Activated CD8-positive, alpha-beta memory T cell treated with anti-CD3 and anti-CD28 coated beads, Interleukin-2, amount 50 U/mL, for 1 hour (primary cell): ENCODE data around the gene RANBP3.

ENCODE experiments used
- DNase-seq: peaks from one replicate; pipeline ENCODE4 v3.0.0-alpha.2; 2020; ENCODE audit errors: extremely low read depth

RANBP3 gene

DNA sequence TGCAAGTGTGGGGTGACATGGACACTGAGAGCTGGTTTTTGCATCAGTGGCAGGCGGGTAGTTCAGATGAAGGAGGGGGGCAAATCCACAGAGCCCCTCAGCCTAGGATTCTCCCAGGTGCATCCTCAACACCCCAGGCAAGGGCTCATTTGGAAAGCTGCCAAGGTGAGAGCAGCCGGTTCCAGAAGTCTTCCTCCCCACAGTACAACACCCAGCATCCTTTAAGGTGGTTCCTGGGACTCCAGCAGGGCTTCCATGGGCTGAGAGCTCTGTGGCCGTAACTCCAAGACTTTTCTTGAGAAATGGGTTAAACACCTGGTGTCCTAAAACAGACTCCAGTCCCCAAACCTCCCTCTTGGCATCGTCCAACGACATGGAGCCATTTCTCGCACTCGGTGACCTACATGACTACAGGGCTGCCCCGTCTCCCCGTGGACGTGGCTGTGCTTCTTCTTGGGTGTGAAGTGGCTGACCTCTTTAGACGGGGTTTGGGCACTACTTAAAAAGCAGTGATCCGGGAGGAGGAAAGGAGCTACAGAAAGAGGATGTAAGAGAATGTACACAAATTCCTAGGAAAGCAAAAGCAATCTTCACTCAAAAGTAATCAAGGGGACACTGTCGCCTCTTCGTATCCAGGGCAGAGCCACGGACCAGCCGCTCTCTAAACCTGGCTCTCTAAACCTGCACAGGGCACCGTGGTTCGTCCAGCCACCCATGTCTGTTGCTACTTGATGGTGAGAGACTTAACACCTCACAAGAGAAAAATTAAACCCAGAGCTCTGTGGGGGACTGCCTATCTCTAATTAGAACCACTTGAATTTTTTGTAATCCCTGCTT is 25.5 kb downstream of the RANBP3 start:
- no peak for DNase-seq

DNA sequence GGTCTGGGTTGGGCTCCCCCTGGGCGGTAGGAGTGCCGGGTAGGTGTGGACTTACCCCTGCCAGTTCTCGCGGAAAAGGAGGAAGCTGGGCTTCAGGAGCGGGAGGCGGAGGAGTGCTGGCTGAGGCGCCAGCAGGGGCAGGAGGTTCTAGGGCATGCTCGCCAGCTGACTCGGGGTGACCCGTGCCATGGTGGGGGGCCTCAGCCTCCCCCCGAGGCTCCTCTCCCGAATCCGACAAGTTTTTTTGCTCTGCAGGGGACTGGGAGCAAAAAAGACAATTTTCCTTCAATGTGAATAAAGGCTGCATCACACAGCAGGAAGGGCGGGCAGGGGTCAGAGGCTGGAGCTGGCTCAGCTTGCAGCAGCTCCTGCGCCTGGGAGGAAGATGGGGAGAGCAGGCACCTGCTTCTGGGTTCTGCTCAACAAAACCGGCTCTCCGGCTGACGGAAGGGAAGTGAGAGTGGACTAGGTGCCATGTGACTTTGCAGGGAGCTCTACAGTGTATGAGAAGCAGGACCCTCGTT is 26.5 kb downstream of the RANBP3 start:
- no peak for DNase-seq

DNA sequence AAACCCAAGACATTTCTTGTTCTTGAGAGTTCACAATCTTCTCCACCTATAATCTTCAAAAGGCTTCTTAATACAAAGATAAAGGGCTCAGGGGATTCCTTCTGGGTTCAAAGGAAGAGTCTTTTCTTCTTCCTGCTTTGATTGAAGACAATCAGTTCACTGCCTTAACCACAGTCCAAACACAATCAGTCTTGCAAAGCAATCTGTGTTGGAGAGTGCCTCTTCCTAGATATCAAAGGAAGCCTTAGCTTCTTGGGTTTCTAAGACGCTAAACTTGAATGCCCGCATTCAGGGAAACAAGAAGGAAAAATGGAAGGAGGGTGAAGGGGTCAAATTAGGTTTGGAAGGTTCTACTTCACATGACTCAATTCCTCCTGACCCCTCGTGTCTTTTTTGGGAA is 27.2 kb downstream of the RANBP3 start:
- no peak for DNase-seq

DNA sequence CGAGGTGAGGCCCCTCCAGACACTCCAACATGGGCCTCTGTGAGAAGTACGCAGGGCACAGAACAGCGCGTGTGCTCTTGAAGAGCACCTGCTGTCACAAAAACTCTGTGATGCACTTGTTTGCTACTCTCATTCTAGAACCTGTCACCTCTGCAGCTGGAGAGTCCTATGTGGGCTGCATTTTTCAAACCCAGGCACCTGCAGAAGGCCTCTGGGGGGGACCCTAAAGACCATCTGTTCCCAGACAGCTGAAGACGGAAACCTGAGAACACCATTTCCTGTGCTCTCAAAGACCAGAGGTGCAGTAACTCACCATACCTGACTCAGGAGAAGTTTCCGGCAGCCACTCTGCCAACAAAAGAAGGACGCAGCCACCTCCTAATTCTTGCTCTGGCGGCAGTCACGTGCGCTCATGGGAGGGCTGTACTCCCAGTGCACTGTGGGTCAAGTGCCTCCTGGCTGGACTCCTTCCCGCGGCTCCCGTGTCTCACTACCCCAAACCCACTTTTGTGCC is 28.1 kb downstream of the RANBP3 start:
- no peak for DNase-seq

DNA sequence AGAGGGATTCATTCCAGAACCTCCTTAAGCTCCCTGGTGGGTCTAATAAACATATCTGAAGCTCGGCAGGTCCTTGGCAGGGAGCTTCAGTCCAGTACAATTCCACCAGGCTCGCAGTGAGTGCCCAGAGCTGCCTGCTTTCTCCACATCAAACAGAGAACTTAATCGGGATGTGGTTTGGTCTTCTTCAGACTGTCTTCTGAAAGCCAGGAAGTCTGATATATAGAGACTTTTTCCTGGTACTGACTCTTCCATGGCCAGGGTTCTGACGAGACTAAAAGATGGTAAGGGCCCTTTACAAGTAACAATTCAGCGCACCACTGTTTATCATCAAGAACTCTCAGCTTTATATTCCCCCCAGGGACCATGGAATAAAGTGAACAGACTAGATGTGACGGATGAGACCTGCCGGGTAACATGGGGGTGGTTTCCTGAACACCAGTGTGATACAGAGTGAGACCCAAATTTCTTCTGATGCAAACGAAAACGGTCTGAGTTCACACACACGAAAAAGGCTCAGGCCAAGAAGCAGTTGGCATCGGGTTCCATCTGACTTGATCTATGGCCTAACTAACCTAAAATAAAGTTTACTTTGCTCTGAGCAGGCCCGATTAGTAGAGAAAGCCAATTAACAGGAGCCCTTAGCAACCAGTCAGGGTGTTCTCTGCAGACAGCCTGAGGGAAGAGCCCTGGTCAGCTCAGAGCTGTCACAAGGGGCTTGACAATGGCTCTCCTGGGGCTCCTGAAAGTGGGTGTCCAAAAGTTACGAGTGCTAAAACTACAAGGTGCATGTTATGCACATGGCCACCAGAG is 29.0 kb downstream of the RANBP3 start:
- DNase-seq = no peak

DNA sequence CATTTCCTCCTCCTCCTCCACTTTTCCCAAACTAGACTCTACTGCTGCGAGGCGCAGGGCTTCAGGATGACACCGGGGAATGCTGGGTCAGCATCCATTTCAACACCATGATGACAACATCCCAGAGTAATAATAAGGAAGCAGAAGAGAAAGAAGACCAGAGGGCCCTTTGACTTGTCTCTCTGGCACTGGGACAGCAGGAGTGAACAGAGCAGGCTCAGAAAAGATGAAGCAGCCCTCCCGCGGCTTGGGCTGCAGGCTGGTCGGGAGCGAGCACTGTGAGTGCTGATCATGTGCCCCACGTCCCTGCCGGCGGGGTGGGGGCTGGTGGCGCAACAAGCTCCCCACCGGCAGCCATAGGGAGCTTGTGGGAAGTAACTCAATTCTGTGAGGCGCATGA is 30.5 kb downstream of the RANBP3 start:
- no peak for DNase-seq

DNA sequence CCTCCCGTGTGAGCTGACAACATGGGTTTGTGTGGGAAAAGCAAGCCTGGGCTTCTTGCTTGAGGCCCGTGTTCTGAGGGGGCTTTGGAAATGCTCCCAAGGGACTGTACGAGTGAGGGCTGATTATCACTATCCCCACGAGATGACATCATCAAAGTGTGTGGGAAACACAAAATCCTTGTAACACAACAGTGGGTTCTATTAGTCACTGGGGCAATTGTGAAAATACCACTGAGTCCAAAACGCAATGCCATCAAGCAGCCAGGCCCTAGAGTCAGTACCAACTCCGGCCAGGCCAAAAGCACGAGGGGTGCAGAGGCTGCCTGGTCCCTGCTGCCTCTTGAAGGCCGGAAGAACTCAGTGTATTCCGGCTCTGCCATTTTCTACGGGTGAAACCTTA is 34.3 kb downstream of the RANBP3 start:
- no peak for DNase-seq

DNA sequence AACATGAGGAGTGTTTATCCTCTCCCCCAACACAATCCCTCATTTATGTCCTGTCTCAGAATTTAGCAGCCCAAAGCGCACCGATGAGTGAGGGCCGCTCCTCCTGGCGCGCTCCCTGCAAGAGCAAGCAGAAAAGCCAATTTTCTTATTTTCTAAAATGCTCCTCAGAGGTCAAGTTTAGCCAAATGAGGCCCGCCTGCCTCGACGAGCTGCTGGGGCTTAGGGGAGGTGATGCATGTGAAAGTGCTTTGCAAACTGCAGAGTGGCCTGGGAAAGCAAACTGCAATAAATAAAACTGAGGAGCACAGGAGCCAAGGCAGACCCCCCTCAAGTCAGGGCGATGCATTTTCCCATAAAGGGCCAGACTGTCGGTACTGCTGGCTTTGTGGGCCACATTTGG is 34.9 kb downstream of the RANBP3 start:
- no peak for DNase-seq

DNA sequence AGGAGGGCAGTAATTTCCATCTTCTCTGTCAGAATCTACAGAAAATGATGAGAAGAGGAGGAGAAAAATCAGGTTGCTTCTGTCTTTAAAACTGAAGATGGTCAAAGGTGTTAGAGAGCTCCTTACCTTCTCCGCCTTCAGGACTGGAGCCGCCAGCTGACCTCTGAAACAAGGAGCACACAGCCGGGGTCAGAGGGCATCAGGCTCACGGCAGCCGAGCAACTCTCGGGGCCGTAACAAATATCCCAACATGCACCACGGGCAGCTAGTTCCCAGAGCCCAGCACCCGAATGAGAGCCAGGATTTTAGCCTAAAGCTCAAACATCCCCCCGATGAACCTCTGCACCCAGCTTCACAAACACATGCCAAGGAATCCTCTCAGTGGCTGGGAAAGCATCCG is 36.3 kb downstream of the RANBP3 start:
- no peak for DNase-seq

DNA sequence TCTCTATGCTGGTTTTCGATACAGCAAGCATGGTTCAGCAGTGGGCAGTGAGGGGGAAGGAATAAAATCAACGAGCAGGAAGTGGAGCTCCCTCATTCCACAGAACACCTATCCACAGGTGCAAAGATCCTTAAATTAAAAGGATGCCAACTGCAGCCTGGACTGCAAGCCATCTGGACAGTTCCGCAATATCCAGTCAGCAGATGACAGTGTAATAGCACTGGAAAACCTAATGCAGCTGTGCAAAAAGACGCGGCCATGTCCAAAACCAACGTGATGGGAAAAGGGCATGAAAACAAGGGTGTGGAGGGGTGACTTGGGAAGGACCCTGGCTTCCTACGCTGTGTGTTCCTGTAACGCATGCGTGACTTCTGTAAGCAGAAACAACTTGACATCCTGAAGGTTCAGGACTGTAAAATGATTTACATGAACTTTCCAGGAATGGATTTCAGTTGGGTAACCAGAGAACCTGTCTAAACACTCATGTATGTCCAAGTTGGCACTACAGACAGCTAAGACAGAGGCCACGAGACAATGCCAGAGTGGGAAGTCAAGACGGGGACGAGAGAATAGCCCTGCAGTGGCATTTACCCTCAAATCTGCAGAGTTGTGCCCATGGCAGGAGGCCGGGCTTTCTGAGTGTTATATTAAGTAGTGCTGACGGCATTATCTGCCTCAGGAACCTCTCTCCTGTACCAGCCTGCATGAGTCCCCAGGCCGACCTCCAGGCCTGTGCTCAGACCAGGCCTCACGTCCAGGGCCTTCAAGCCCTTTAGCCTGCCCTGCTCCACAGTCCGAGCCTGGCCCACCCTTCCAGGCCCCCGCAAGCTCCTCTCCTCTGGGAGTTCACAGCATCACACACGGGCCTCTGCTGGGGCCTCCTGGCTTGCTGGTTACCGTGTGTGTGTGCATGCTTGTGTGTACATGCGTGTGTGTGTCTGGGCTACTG is 37.4 kb downstream of the RANBP3 start:
- no peak for DNase-seq

DNA sequence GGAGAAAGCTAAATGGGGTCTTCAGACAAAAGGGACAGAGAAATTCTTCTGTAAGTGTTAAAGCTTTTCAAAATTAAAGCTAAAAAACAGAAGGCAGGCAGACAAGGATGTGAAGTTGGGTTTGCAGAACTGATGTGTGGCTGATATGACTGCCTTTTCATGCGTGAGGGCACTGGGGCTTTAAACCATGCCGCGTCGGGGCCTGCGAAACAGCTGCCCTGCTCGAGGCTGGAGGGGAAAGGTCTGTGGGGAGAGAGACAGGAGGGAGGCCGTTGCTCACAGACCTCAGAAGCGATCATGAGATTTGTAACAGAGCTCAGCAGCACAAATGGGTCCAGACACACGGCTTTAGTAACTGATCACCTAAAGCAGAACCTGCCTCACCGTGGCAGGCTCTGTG is 40.4 kb downstream of the RANBP3 start:
- DNase-seq = no peak

DNA sequence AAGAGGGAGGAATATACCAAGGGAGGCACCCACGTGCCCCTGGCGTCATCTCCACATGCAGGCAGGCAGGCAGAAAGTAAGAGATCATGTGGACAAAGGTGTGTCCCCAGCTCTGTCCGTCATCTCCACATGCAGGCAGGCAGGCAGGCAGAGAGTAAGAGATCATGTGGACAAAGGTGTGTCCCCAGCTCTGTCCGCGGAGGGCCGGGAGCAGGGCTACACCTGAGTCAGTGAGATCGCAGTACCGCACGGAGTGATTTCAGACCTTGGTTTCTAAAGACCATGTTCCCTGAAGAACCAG is 41.7 kb downstream of the RANBP3 start:
- DNase-seq = no peak

DNA sequence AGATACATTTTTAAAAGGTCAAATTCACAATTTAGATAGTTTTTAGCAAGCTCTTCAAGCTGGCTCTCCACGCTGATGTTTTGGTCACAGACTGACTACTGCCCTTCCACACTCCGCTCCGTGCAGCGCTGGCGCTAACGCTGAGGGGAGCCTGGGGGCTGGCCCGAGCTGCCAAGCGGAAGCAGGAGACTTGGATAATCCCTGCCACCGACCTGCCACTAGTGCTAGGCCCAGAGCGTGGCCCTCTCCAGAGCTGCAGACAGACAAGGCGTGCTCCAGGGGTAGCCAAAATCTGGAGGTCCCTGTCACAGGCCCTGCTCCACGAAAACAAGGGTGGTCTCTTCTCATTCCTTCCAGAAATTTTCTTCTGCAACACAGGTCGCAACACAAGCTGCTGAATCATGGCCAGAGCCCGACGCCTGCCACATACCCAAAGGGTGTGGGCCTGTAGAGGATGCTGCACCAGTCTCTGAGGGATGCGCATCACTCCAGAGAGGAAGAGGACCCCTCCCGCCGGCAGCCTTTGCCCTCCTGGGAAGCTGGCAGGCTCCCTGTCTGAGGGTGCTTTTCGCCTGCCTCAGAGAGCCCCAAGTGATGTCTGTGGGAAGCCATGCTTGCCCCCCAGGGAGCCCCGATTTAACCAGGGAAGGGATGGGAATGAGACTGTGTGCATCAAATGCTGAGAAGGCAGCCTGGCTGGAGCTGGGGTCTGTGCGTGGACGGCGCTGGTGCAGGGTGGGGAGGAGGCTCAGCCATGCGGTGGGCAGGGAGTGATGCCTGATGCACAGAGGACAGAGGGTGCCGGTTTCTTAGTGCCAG is 42.3 kb downstream of the RANBP3 start:
- no peak for DNase-seq

DNA sequence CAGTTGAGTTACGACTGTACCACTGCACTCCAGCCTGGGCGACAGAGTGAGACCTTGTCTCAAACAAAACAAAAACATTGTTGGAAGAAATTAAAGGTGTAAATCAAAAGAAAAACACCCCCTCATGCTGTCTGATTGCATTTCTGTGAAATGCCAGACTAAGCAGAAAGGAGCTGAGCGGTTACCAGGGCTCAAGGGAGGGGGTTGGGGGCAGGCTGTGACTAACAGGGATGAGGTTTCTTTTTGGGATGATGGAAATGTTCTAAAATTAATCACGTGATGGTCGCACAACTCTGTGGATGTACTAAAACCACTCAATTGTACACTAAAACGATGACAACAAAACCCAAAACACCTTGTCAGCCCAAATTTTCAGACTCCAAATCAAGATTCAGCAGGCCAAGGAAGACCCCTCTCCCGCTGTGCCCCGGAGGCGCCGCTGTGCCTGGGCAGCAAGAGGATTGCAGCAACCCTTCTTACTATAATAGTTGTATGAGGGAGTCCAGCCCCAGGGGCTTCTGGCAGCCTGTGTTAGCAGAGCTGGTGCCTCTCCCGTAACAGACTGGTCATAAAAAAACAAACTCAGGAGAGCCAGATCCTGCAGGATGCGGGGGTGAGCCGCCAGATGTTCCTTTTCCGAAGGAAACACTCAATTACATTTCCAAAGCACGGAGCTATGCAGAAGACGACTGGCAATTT is 43.0 kb downstream of the RANBP3 start:
- DNase-seq = no peak

DNA sequence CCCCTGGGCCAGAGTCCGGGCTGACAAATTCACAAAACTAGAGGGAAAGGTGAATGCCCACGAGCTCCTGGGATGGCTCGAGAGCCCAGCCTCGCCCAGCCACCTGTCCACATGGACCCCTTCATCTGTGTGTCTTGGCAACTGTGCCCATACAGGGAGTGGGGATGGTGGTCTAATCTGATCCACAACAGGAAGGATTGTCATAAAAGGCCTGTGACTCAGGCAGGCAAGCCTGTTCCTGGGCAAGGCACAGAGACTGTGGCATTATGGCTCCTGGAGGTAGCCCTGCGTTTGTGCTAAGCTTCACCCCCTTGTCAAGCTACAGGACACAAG is 43.9 kb downstream of the RANBP3 start:
- DNase-seq = no peak

DNA sequence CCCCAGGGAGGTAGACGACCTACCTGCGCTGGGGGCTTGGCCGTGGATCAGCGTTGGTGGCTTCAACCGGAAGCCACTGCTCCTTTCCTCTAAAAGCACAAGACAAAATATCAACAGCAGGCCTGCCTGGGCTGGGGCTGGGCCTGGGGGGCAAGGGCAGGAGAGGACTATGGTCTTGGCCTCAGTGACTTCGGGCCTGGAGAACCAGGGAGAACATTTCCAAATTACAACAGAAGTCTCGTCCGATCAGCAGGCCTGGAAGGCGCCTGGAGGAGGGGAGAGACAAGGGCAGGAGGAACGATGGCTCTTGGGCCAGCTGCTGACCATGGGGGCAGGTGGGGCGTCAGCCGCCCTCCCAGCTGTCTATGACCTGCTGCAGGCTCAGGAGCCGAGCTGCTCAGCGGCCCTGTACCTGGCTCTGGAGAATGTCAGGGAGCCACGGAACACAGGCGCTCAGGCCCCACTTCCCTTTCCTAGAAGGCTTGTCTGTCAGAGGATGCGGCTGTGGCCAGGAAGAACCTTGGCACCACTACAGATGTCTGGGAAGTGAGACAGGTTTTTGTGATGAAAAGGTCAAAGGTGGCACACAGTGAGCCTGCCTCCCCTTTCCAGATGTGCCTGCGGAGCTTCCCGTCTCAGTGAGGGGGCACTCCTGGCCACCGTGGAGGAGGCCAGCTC is 44.4 kb downstream of the RANBP3 start:
- DNase-seq = no peak

DNA sequence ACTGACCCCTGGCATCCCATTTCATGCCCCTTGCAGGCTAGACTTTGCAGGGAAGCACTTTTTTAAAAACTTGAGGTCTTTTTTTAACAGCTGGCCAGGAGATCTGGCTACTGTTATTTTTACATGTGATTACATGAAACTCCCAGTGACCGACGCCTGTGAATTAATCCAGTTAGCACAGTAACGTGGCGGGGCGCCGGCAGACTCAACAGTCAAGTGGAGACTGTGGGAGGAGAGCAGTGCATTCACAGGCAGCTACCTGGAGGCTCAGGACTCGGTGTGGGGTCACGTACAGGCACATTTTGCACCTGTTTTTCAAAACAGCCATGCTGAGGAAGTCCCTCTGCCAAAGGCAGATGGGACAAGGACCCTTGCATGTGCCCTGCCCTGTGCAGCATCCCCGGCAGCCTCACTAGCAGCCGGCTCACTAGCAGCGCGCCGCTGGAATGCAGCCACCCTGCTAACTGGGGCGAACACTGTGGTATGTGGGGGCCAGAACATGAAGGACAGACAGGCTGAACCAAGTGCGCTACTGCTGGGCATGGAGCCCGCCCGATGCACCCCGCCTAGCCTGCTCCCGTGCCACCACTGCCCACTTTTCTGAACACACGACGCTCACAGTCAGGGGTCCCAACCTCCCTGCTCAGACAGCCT is 45.2 kb downstream of the RANBP3 start:
- no peak for DNase-seq

DNA sequence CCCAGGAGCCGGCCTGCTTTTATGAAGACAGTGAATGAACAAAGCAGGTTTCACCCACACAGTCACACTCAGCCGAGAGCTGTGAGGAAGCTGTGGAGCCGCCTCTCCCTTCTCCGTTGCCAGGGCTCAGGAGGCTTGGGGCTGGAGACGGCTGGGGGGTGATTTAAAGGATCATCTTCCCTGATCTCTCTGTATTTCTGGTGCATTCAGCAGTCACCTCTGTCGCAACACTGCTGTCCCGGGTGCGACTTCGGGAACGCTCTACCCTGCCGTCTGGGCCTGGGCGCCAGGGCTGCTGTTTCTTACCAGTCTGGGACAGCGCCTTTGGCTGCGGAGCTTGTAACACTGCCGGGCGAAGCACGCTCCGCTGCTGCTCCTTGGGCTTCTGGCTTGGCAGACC is 45.8 kb downstream of the RANBP3 start:
- DNase-seq = no peak

DNA sequence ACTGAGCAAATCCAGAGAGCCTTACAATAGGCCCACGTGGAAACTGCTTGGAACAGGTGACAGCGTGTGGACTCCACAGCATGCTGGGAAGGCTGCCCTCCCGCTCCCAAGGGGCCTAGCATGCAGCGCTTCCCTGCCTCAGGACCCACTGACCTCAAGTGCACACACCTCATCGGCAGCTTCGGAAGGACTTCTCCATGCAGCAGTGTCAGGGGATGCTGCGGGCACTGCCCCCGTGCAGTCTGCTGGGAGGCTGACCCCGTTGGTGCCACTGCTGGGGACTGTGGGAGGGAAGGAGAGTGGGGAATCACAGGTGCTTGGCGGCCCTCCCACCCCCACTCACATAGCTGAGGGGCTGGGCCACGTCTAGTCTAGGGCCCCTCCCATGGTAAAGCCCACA is 46.7 kb downstream of the RANBP3 start:
- no peak for DNase-seq
